Body of pancreas (tissue), 4 donors: ENCODE measurements around the gene TFF2. TPM values are rescaled to one million over a fixed set of nuclear protein-coding genes. Genes with fewer than 3 reads are reported as not detected.

Experiments used
- ATAC-seq: fragments of 150-250 bp; one replicate; pipeline ENCODE4 v1.9.1; 2016
- DNase-seq, 4 donors: peaks; one replicate each; pipeline ENCODE4 v3.0.0-alpha.2; 2019
- H3K27ac ChIP-seq, 4 donors: fragments of 200-600 bp; sonication (generic); 1 replicate in 3 of 4; 2 replicates in 1 of 4; pipeline versions ENCODE4 v1.5.1 to v1.6.1; 2016 to 2019; ENCODE audit warnings: mild to moderate bottlenecking in 1 of 4, mixed read lengths in 1 of 4, moderate library complexity in 1 of 4
- H3K27me3 ChIP-seq, 2 donors: fragments of 200-600 bp; sonication (generic); one replicate each; pipeline ENCODE4 v1.6.0; 2016; ENCODE audit warnings: mild to moderate bottlenecking in 1 of 2
- H3K36me3 ChIP-seq, 2 donors: fragments of 200-600 bp; sonication (generic); replicated peaks in 1 of 2; 2 replicates each; pipeline ENCODE4 v1.5.1; 2016; ENCODE audit warnings: low read depth in 2 of 2; ENCODE audit not compliant: insufficient read depth in 1 of 2
- H3K4me1 ChIP-seq: fragments of 200-600 bp; sonication (generic); one replicate; pipeline ENCODE4 v1.6.0; 2016
- H3K4me3 ChIP-seq, 2 donors: fragments of 200-600 bp; sonication (generic); 1 replicate in 1 of 2; 2 replicates in 1 of 2; pipeline ENCODE4 v1.5.1; 2016 to 2019
- H3K9me3 ChIP-seq, 3 donors: fragments of 200-600 bp; sonication (generic); 1 replicate in 2 of 3; 2 replicates in 1 of 3; pipeline ENCODE4 v1.5.1; 2016
- POLR2A ChIP-seq, 3 donors: fragments of 450-650 bp; IDR thresholded peaks; one replicate each; pipeline ENCODE4 v1.6.1; 2016; ENCODE audit warnings: antibody characterized with exemption in 3 of 3, mild to moderate bottlenecking in 2 of 3
- WGBS, 2 donors: methylation state at CpG; one replicate each; pipeline ENCODE4 v1.1.5; 2017; 5-methylcytosine and 5-hydroxymethylcytosine counted together
- intact Hi-C: fragments of 100-400 bp; cut with DNase I; formaldehyde crosslinking; loops from one replicate; pipeline ENCODE4 v1.15.1; 2023
- total RNA-seq, 2 donors: library from RNA; depleted of rRNA; stranded (reverse); fragments of >200 nt; gene quantifications; one replicate each; pipeline ENCODE4 v1.1.0, GENCODE V29; 2016
- TF ChIP-seq, protein P1 (sequence below), 7 experiments: fragments of 450-650 bp in 4 of 7; fragments of 200-600 bp in 3 of 7; sonication (generic) in 3 of 7; IDR thresholded peaks; one replicate each; pipeline ENCODE4 v1.5.1; 2016 to 2019; ENCODE audit warnings: antibody characterized with exemption in 7 of 7

Gene TFF2
- total RNA-seq, 2 donors from 2014 or later, result 1.3 to 9.3 TPM

DNA sequence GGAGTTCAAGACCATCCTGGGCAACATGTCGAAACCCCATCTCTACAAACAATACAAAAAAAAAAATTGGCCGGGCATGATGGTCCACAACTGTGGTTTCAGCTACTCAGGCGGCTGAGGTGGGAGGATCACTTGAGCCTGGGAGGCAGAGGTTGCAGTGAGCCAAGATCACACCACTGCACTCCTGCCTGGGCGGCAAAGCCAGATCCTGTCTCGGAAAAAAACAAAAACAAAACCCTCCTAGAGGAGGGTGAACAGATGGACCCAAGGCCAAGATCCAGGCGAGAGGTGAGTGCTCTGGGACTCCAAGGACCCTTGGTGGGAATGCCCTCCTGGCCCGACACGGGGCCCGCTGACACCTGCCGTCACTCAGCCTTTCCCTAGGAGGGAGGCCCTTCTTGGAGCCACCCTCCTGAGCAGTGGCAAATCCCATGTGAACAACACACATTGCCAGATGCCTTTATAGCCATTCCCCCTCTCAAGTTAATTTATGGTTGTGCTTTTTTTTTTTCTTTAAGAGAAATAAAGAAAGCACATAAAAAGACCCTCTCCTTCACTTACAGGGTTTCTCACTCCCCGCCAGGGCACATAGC lies 380 bp downstream of the TFF2 start:
- intact Hi-C loops, result no loop called here
- Histone ChIP-seq H3K27ac (no peak overlapping the region), H3K27me3 (no peaks in the 10 kb centered on the region), H3K9me3 (no peaks in the 10 kb centered on the region), H3K4me1 (no peaks in the 10 kb centered on the region), H3K36me3 (no peaks in the 10 kb centered on the region), H3K4me3 (no peak overlapping the region)
- TF ChIP-seq POLR2A (IDR thresholded peaks at IDR 0.05), result no peak
- TF ChIP-seq, protein P1, sequence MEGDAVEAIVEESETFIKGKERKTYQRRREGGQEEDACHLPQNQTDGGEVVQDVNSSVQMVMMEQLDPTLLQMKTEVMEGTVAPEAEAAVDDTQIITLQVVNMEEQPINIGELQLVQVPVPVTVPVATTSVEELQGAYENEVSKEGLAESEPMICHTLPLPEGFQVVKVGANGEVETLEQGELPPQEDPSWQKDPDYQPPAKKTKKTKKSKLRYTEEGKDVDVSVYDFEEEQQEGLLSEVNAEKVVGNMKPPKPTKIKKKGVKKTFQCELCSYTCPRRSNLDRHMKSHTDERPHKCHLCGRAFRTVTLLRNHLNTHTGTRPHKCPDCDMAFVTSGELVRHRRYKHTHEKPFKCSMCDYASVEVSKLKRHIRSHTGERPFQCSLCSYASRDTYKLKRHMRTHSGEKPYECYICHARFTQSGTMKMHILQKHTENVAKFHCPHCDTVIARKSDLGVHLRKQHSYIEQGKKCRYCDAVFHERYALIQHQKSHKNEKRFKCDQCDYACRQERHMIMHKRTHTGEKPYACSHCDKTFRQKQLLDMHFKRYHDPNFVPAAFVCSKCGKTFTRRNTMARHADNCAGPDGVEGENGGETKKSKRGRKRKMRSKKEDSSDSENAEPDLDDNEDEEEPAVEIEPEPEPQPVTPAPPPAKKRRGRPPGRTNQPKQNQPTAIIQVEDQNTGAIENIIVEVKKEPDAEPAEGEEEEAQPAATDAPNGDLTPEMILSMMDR (IDR thresholded peaks at IDR 0.05), result no peak
- DNase-seq, result no peak
- ATAC-seq, result no peak
- WGBS, 2 donors, result 69 to 75% methylated on average over 11 of the region's 11 CpGs

DNA sequence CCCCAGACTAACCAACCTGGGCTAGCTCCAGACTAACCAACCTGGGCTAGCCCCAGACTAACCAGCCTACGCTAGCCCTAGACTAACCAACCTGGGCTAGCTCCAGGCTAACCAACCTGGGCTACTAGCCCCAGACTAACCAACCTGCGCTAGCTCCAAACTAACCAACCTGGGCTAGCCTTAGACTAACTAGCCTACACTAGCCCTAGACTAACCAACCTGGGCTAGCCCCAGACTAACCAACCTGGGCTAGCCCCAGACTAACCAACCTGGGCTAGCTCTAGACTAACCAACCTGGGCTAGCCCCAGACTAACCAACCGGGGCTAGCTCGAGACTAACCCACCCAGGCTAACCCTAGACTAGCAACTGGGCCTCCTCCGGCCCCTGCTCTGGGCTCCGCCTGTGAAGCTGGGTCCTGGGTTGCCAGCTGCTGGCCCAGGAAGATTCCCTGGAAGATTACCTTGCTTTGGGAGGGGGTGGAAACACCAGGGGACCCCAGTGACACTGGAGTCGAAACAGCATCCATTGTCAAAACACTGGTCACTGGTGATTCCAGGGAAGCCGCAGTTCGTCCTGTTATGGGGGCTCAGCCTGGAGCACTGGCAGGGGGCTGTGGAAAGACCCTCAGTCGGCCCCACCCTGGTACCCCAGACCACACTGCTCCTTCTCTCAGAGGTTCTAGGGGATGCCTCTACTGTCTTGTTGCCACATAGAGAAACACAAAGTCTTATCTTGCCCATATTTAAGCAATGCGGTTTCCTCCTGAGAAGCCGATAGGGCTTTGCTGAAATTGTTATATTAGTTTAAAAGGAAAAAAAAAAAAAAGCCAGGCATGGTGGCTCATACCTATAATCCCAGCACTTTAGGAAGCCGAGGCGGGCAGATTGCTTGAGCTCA lies 1.1 kb downstream of the TFF2 start:
- TF ChIP-seq POLR2A (IDR thresholded peaks at IDR 0.05), result no peak
- TF ChIP-seq, protein P1 (IDR thresholded peaks at IDR 0.05), result no peak
- H3K4me1 ChIP-seq, result no peaks in the 10 kb centered on the region
- H3K27ac ChIP-seq, result no peak overlapping the region
- H3K4me3 ChIP-seq, result no peak overlapping the region
- 69 to 71% methylated on average over 9 to 14 of the region's 14 CpGs for WGBS, 2 donors
- intact Hi-C loops, result no loop called here
- H3K27me3 ChIP-seq, result no peaks in the 10 kb centered on the region
- H3K36me3 ChIP-seq, result no peaks in the 10 kb centered on the region
- no peaks in the 10 kb centered on the region for H3K9me3 ChIP-seq
- DNase-seq (no peak), ATAC-seq (no peak)

DNA sequence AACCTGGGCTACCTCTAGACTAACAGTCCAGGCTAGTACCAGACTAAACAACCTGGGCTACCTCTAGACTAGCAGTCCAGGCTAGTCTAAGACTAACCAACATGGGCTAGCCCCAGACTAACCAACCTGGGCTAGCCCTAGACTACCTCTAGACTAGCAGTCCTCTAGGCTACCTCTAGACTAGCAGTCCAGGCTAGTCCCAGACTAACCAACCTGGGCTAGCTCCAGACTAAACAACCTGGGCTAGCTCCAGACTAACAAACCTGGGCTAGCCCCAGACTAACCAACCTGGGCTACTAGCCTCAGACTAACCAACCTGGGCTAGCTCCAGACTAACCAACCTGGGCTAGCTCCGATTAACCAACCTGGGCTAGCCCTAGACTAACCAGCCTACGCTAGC lies 2.0 kb downstream of the TFF2 start:
- no peak for ATAC-seq
- no peak for DNase-seq
- H3K4me1 ChIP-seq, result no peaks in the 10 kb centered on the region
- H3K36me3 ChIP-seq, result no peaks in the 10 kb centered on the region
- H3K27me3 ChIP-seq, result no peaks in the 10 kb centered on the region
- intact Hi-C loops, result no loop called here
- 96 to 100% methylated on average over 2 of the region's 2 CpGs for WGBS, 2 donors
- no peak overlapping the region for H3K4me3 ChIP-seq
- H3K27ac ChIP-seq, result no peak overlapping the region
- no peak for TF ChIP-seq POLR2A (IDR thresholded peaks at IDR 0.05)
- TF ChIP-seq, protein P1 (IDR thresholded peaks at IDR 0.05), result no peak
- H3K9me3 ChIP-seq, result no peaks in the 10 kb centered on the region

DNA sequence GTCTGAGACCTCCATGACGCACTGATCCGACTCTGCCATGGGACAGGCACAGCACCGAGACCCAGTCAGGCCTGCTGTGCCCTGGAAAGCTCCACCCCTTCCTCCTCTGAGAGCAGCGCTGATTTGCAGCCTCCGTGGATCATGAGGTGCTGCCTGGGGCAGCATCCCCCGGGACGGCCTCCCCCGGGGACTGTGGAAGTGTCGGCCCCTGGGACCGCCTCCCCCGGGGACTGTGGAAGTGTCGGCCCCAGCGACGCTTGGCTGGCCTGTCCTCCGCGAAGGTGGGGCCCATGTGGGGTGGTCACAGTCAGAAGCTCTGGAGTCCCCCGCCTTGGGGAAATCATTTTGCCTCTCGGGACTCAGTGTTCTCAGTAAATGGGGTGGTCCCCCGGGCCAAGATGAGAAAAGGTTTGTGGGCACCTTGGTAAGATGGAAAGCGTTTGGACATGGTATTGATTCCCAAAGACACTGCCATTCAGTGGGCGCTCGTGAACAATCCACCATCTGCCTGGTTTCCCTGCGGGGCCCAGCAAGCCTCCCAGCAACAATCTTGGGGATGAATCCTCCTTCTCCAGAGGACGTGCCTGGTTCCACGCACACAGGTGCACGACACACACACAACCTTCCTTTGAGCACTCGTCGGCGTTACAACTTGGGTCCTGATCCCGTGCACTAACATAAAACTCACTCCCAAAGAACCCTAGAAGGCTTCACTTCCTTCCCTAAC lies 3.0 kb downstream of the TFF2 start:
- no peak overlapping the region for H3K27ac ChIP-seq
- no peaks in the 10 kb centered on the region for H3K9me3 ChIP-seq
- TF ChIP-seq, protein P1 (IDR thresholded peaks at IDR 0.05), result no peak
- TF ChIP-seq POLR2A (IDR thresholded peaks at IDR 0.05), result no peak
- no peaks in the 10 kb centered on the region for H3K4me1 ChIP-seq
- no peak for ATAC-seq
- intact Hi-C loops, result no loop called here
- no peak overlapping the region for H3K4me3 ChIP-seq
- WGBS, 2 donors, result 82% methylated on average over 27 of the region's 30 CpGs
- no peaks in the 10 kb centered on the region for H3K36me3 ChIP-seq
- DNase-seq, result no peak
- H3K27me3 ChIP-seq, result no peaks in the 10 kb centered on the region
